ENCODE measurements around the gene LAMC1. TPM values are rescaled to one million over a fixed set of nuclear protein-coding genes. Genes with fewer than 3 reads are reported as not detected.
A peak's percentile ranks its signal among the peaks of the same experiment; 100 is the strongest.

LAMC1 gene
- total and polyA plus RNA-seq, 2 of the 4 experiments (the other 2 are of a cell fraction) = 249 to 394 TPM

- BruUV-seq (replicated peaks) = no TSS peak
- Histone ChIP-seq H4K5ac (ENCODE audit: low read depth, low read length) (peak overlapping the region; percentile 39), H3K9me3 (ENCODE audit: control insufficient read depth, insufficient read depth, low read length) (no peaks in the 10 kb centered on the region), H2BK15ac (ENCODE audit: low read depth, low read length) (no peak overlapping the region), H3K27me3 (ENCODE audit: control insufficient read depth, insufficient read depth, low read length) (no peaks in the 10 kb centered on the region), H2AK9ac (replicated peaks; ENCODE audit: low read depth, low read length, poor library complexity) (no peak overlapping the region), H4K8ac (ENCODE audit: low read depth in 2 of 2, low read length in 2 of 2) (peak overlapping the region in 1 of 2 experiments; percentile 77; a peak in 2 of 4 replicates), H2AK5ac (ENCODE audit: low read depth, low read length) (peak overlapping the region; percentile 89; the same call in 1 of the 2 replicates), H3K79me1 (ENCODE audit: low read depth in 1 of 2, low read length in 2 of 2) (peaks cover 20 to 69% of the 10 kb centered on the region in 2 experiments), H4K91ac (ENCODE audit: insufficient read depth, low read depth, low read length) (peak overlapping the region; percentile 51; the same call in 1 of the 2 replicates), H3K27ac (ENCODE audit: insufficient read depth, low read length) (peak overlapping the region; percentile 93), H4K20me1 (ENCODE audit: insufficient read depth, low read length) (peaks cover 15% of the 10 kb centered on the region; the same call in 1 of the 2 replicates), H3K23ac (ENCODE audit: low read depth, low read length) (0 out of 2 replicates have a peak overlapping the region, but pooled peaks have one; percentile 17), H2BK5ac (ENCODE audit: low read depth, low read length, poor library complexity, severe bottlenecking) (peak overlapping the region; percentile 48), H2BK120ac (ENCODE audit: low read depth, low read length) (peak overlapping the region; percentile 65), H3K18ac (ENCODE audit: low read depth, low read length) (peak overlapping the region; percentile 24), H3K14ac (replicated peaks; ENCODE audit: low read depth, low read length) (peak overlapping the region; percentile 70), H3K9me1 (ENCODE audit: insufficient read depth, low read length) (peaks cover 24% of the 10 kb centered on the region), H3K4me1 (ENCODE audit: control insufficient read depth, insufficient read depth, low read length) (peaks cover 10% of the 10 kb centered on the region), H3K9ac (ENCODE audit: low read depth, low read length) (no peak overlapping the region), H2BK20ac (ENCODE audit: low read depth, low read length) (peak overlapping the region; percentile 51), H3K36me3 (ENCODE audit: control insufficient read depth, insufficient read depth, low read length) (peaks cover 56% of the 10 kb centered on the region), H3K4me2 (ENCODE audit: low read depth, low read length) (no peak overlapping the region; the same call in 1 of the 2 replicates), H2AFZ (replicated peaks; ENCODE audit: low read length, poor library complexity) (no peak overlapping the region), H3K4ac (ENCODE audit: low read depth, low read length) (peak overlapping the region; percentile 90), H3K4me3 (ENCODE audit: insufficient read depth, low read depth, low read length) (no peak overlapping the region), H3K56ac (ENCODE audit: extremely low read depth, insufficient read depth, low read length) (no peak overlapping the region)
- ChIA-PET CTCF (no interaction called here), POLR2A (ENCODE audit: unreplicated experiment) (no interaction called here)
- DNase-seq (no peak), ATAC-seq (ENCODE audit: low read depth) (peak; percentile 4; the same call in 1 of the 2 replicates)
- no peak for TF ChIP-seq CTCF (conservative IDR thresholded peaks at IDR 0.05; ENCODE audit: low read depth, low read length)
- TF ChIP-seq SMC3 (IDR thresholded peaks at IDR 0.05; ENCODE audit: low read depth, low read length) = no peak
- no peak for TF ChIP-seq USF2 (IDR thresholded peaks at IDR 0.05; ENCODE audit: low read depth, low read length)
- TF ChIP-seq BHLHE40 (IDR thresholded peaks at IDR 0.05; ENCODE audit: low read depth, low read length) = no peak
- TF ChIP-seq NFE2L2 (IDR thresholded peaks at IDR 0.05; ENCODE audit: low read depth, low read length) = no peak
- TF ChIP-seq MAFK (IDR thresholded peaks at IDR 0.05; ENCODE audit: low read depth, low read length) = no peak
- no peak for TF ChIP-seq MAZ (IDR thresholded peaks at IDR 0.05; ENCODE audit: borderline replicate concordance, low read depth, low read length)
- no peak for TF ChIP-seq FOS (IDR thresholded peaks at IDR 0.05; ENCODE audit: low read depth, low read length)
- TF ChIP-seq CEBPB (IDR thresholded peaks at IDR 0.05; ENCODE audit: low read depth, low read length) = no peak
- TF ChIP-seq RFX5 (IDR thresholded peaks at IDR 0.05; ENCODE audit: low read depth, low read length) = no peak
- dilution Hi-C loops (cut with HindIII; ENCODE audit: low sequenced_read_pairs, unreplicated experiment) (no loop called here), in situ Hi-C loops (cut with MboI; ENCODE audit: low sequenced_read_pairs) (no loop called here), intact Hi-C loops (cut with micrococcal nuclease) (loop anchor here (1.0 to 10.0 kb wide), 4 partner anchors 102 to 241 kb away; no protein-coding TSS in a partner anchor)
- WGBS, 2 experiments (ENCODE audit: extremely low coverage in 2 of 2, insufficient read length in 1 of 2) = 100% methylated on average over 1 of the region's 5 CpGs; no CpG with 5 or more reads in 1 of the 2 experiments
Measured at GRCh38 chr1:183126000-183126366, 102.8 kb downstream of the LAMC1 start.

All from IMR-90 (cell line).